Mesendoderm (in vitro differentiated cells): ENCODE results near the gene YIPF3.

Experiments
- DNase-seq: peaks from one replicate; pipeline ENCODE4 v3.0.0; 2013
- H2AK5ac ChIP-seq: 2 replicates; pipeline ENCODE4 v1.6.1; 2013; ENCODE audit warnings: low read length, inconsistent platforms
- H2BK120ac ChIP-seq: 2 replicates; pipeline ENCODE4 v1.6.1; 2013; ENCODE audit warnings: low read depth, mild to moderate bottlenecking, low read length, moderate library complexity, mixed read lengths
- H2BK15ac ChIP-seq: replicated peaks from 2 replicates; pipeline ENCODE4 v1.6.1; 2013; ENCODE audit warnings: low read depth, mild to moderate bottlenecking, moderate library complexity
- H2BK5ac ChIP-seq: 2 replicates; pipeline ENCODE4 v1.6.1; 2013; ENCODE audit warnings: low read length, inconsistent platforms
- H3K18ac ChIP-seq: 2 replicates; pipeline ENCODE4 v1.6.1; 2013; ENCODE audit warnings: mild to moderate bottlenecking, low read length, mixed read lengths
- H3K23ac ChIP-seq: one replicate; pipeline ENCODE4 v1.6.1; 2013; ENCODE audit warnings: low read length
- H3K27ac ChIP-seq: 2 replicates; pipeline ENCODE4 v1.5.1; 2013; ENCODE audit warnings: low read depth, mild to moderate bottlenecking, inconsistent platforms, low read length, moderate library complexity
- H3K27me3 ChIP-seq: 2 replicates; pipeline ENCODE4 v1.6.1; 2013; ENCODE audit warnings: low read length, control low read depth, mild to moderate bottlenecking, inconsistent platforms; ENCODE audit not compliant: insufficient read depth, poor library complexity
- H3K36me3 ChIP-seq: 2 replicates; pipeline ENCODE4 v1.6.1; 2013; ENCODE audit warnings: low read length, inconsistent platforms; ENCODE audit not compliant: control insufficient read depth, insufficient read depth
- H3K4ac ChIP-seq: one replicate; pipeline ENCODE4 v1.6.1; 2013; ENCODE audit warnings: low read depth, mild to moderate bottlenecking, low read length, moderate library complexity
- H3K4me1 ChIP-seq: 2 replicates; pipeline ENCODE4 v1.6.1; 2013; ENCODE audit warnings: low read depth, low read length, inconsistent platforms; ENCODE audit not compliant: control insufficient read depth
- H3K4me2 ChIP-seq: 2 replicates; pipeline ENCODE4 v1.6.1; 2013; ENCODE audit warnings: low read length
- H3K4me3 ChIP-seq: 2 replicates; pipeline ENCODE4 v1.5.1; 2013; ENCODE audit warnings: mild to moderate bottlenecking, low read length
- H3K56ac ChIP-seq: one replicate; pipeline ENCODE4 v1.6.1; 2013; ENCODE audit warnings: low read length
- H3K79me1 ChIP-seq: 2 replicates; pipeline ENCODE4 v1.6.1; 2013; ENCODE audit warnings: low read length, inconsistent platforms
- H3K79me2 ChIP-seq: 2 replicates; pipeline ENCODE4 v1.6.1; 2013; ENCODE audit warnings: mild to moderate bottlenecking, low read length; ENCODE audit not compliant: control insufficient read depth, insufficient read depth
- H3K9ac ChIP-seq: 2 replicates; pipeline ENCODE4 v1.6.1; 2013; ENCODE audit warnings: low read length, inconsistent platforms
- H4K5ac ChIP-seq: one replicate; pipeline ENCODE4 v1.6.1; 2013; ENCODE audit warnings: low read length
- H4K8ac ChIP-seq: one replicate; pipeline ENCODE4 v1.6.1; 2013; ENCODE audit warnings: low read depth, mild to moderate bottlenecking, control low read depth, low read length, moderate library complexity
- WGBS: extraction: QIAGEN DNeasy Blood & Tissue Kit; methylation state at CpG from one replicate; pipeline ENCODE4 v1.1.7; 2013; ENCODE audit warnings: low lambda C conversion rate, missing lambda C conversion rate; ENCODE audit not compliant: insufficient coverage; ENCODE audit errors: extremely low coverage; 5-methylcytosine and 5-hydroxymethylcytosine counted together

Gene YIPF3

GRCh38 chr6:43504756-43505593 lies 11.8 kb downstream of the YIPF3 start:
- H4K5ac ChIP-seq: no peak overlapping the region
- H2AK5ac ChIP-seq: no peak overlapping the region
- H2BK5ac ChIP-seq: no peak overlapping the region
- H3K23ac ChIP-seq: no peak overlapping the region
- H2BK120ac ChIP-seq: no peak overlapping the region
- H2BK15ac ChIP-seq: no peak overlapping the region
- H3K4me1 ChIP-seq: no peaks in the 10 kb centered on the region
- H3K27me3 ChIP-seq: peaks cover 8% of the 10 kb centered on the region
- no peak overlapping the region for H3K56ac ChIP-seq
- peaks cover 7% of the 10 kb centered on the region for H3K36me3 ChIP-seq
- no peak overlapping the region for H3K4ac ChIP-seq
- H3K9ac ChIP-seq: no peak overlapping the region
- no peak overlapping the region for H3K4me3 ChIP-seq
- no peak overlapping the region for H3K4me2 ChIP-seq
- no peak overlapping the region for H3K27ac ChIP-seq
- no peaks in the 10 kb centered on the region for H3K79me1 ChIP-seq
- no peak overlapping the region for H4K8ac ChIP-seq
- WGBS: no CpG with 5 or more reads among the region's 26 CpGs
- H3K79me2 ChIP-seq: no peaks in the 10 kb centered on the region
- H3K18ac ChIP-seq: no peak overlapping the region
- DNase-seq: no peak

- Histone ChIP-seq H3K36me3 (peaks cover 7% of the 10 kb centered on the region), H3K4me1 (no peaks in the 10 kb centered on the region), H3K23ac (no peak overlapping the region), H4K8ac (no peak overlapping the region), H3K4ac (no peak overlapping the region), H2BK120ac (no peak overlapping the region), H2BK15ac (no peak overlapping the region), H3K79me2 (no peaks in the 10 kb centered on the region), H4K5ac (no peak overlapping the region), H3K18ac (no peak overlapping the region), H2BK5ac (no peak overlapping the region), H3K4me3 (no peak overlapping the region), H2AK5ac (no peak overlapping the region), H3K4me2 (no peak overlapping the region), H3K9ac (no peak overlapping the region), H3K27ac (no peak overlapping the region), H3K27me3 (no peaks in the 10 kb centered on the region), H3K56ac (no peak overlapping the region), H3K79me1 (no peaks in the 10 kb centered on the region)
- no peak for DNase-seq
- whole genome bisulfite sequencing: no CpG with 5 or more reads among the region's 8 CpGs
Measured at GRCh38 chr6:43503443-43503842, 13.3 kb downstream of the YIPF3 start.

GRCh38 chr6:43502666-43503065 lies 14.1 kb downstream of the YIPF3 start:
- Histone ChIP-seq H2AK5ac (no peak overlapping the region), H3K4me1 (no peaks in the 10 kb centered on the region), H3K23ac (no peak overlapping the region), H3K4me3 (no peak overlapping the region), H2BK120ac (no peak overlapping the region), H3K18ac (no peak overlapping the region), H3K4ac (no peak overlapping the region), H3K27ac (no peak overlapping the region), H2BK15ac (no peak overlapping the region), H3K27me3 (no peaks in the 10 kb centered on the region), H3K56ac (no peak overlapping the region), H3K36me3 (peaks cover 7% of the 10 kb centered on the region), H3K79me1 (no peaks in the 10 kb centered on the region), H4K5ac (no peak overlapping the region), H4K8ac (no peak overlapping the region), H3K9ac (no peak overlapping the region), H3K79me2 (no peaks in the 10 kb centered on the region), H3K4me2 (no peak overlapping the region), H2BK5ac (no peak overlapping the region)
- no peak for DNase-seq
- whole genome bisulfite sequencing: no CpG with 5 or more reads among the region's 4 CpGs

- Histone ChIP-seq H3K27ac (no peak overlapping the region), H3K36me3 (peaks cover 7% of the 10 kb centered on the region), H3K4me2 (no peak overlapping the region), H3K79me2 (no peaks in the 10 kb centered on the region), H3K18ac (no peak overlapping the region), H3K79me1 (peaks cover 7% of the 10 kb centered on the region), H3K56ac (no peak overlapping the region), H4K5ac (no peak overlapping the region), H3K27me3 (no peaks in the 10 kb centered on the region), H3K9ac (no peak overlapping the region), H3K4me1 (peaks cover 7% of the 10 kb centered on the region), H2BK15ac (no peak overlapping the region), H4K8ac (no peak overlapping the region), H2BK120ac (no peak overlapping the region), H2BK5ac (no peak overlapping the region), H3K4me3 (no peak overlapping the region), H3K23ac (no peak overlapping the region), H3K4ac (no peak overlapping the region), H2AK5ac (no peak overlapping the region)
- no CpG with 5 or more reads among the region's 3 CpGs for WGBS
- DNase-seq: no peak
Measured at GRCh38 chr6:43500921-43501320, 15.8 kb downstream of the YIPF3 start.

- H3K23ac ChIP-seq: no peak overlapping the region
- no peak overlapping the region for H2BK120ac ChIP-seq
- H2BK15ac ChIP-seq: no peak overlapping the region
- H3K27ac ChIP-seq: no peak overlapping the region
- peaks cover 7% of the 10 kb centered on the region for H3K4me1 ChIP-seq
- DNase-seq: no peak
- no peaks in the 10 kb centered on the region for H3K79me2 ChIP-seq
- no peak overlapping the region for H3K56ac ChIP-seq
- no peak overlapping the region for H3K4me2 ChIP-seq
- H3K4me3 ChIP-seq: no peak overlapping the region
- H4K5ac ChIP-seq: no peak overlapping the region
- H4K8ac ChIP-seq: no peak overlapping the region
- H3K9ac ChIP-seq: no peak overlapping the region
- peaks cover 4% of the 10 kb centered on the region for H3K36me3 ChIP-seq
- H3K27me3 ChIP-seq: no peaks in the 10 kb centered on the region
- no peak overlapping the region for H3K4ac ChIP-seq
- no peak overlapping the region for H3K18ac ChIP-seq
- peaks cover 11% of the 10 kb centered on the region for H3K79me1 ChIP-seq
- no peak overlapping the region for H2BK5ac ChIP-seq
- H2AK5ac ChIP-seq: no peak overlapping the region
- no CpG with 5 or more reads among the region's 12 CpGs for WGBS
Measured at GRCh38 chr6:43499028-43499815, 17.5 kb downstream of the YIPF3 start.
